Thoracic aorta (tissue), 2 donors: ENCODE data around the gene SIK3. TPM values are rescaled to one million over a fixed set of nuclear protein-coding genes. Genes with fewer than 3 reads are reported as not detected.

ENCODE experiments used
- ATAC-seq: fragments of 150-250 bp; one replicate; pipeline ENCODE4 v1.8.0; 2017; ENCODE audit warnings: low read depth; ENCODE audit not compliant: insufficient number of reproducible peaks, low FRiP score
- DNase-seq: peaks from one replicate; pipeline ENCODE4 v3.0.0-alpha.2; 2020; ENCODE audit warnings: low spot score
- H3K27ac ChIP-seq, 2 donors: fragments of 200-600 bp; sonication (generic); 1 replicate in 1 of 2; 2 replicates in 1 of 2; pipeline ENCODE4 v1.5.1; 2016; ENCODE audit warnings: mild to moderate bottlenecking in 2 of 2, moderate library complexity in 2 of 2
- H3K27me3 ChIP-seq: fragments of 200-600 bp; sonication (generic); replicated peaks from 2 replicates; pipeline ENCODE4 v1.6.0; 2016; ENCODE audit warnings: mild to moderate bottlenecking; ENCODE audit not compliant: insufficient read depth
- H3K36me3 ChIP-seq: fragments of 200-600 bp; sonication (generic); one replicate; pipeline ENCODE4 v1.5.1; 2016
- H3K4me1 ChIP-seq, 2 donors: fragments of 200-600 bp; sonication (generic); 1 replicate in 1 of 2; 2 replicates in 1 of 2; pipeline versions ENCODE4 v1.5.1 to v1.6.0; 2016; ENCODE audit warnings: low read depth in 2 of 2, mild to moderate bottlenecking in 1 of 2; ENCODE audit not compliant: control insufficient read depth in 1 of 2
- H3K4me3 ChIP-seq: fragments of 200-600 bp; sonication (generic); 2 replicates; pipeline ENCODE4 v1.5.1; 2016; ENCODE audit warnings: mild to moderate bottlenecking
- H3K9me3 ChIP-seq: fragments of 200-600 bp; sonication (generic); 2 replicates; pipeline ENCODE4 v1.5.1; 2016
- CTCF ChIP-seq: fragments of 200-600 bp; sonication (generic); IDR thresholded peaks from one replicate; pipeline ENCODE4 v1.5.1; 2019; ENCODE audit warnings: antibody characterized with exemption
- total RNA-seq, 2 donors: library from RNA; depleted of rRNA; stranded (reverse); fragments of >200 nt; gene quantifications; one replicate each; pipeline versions ENCODE4 v1.1.0 to v1.2.3, GENCODE V29; 2016

The SIK3 gene
- total RNA-seq, 2 donors from 2014 or later = 32.9 to 53.7 TPM

- peaks cover 52% of the 10 kb centered on the region for H3K36me3 ChIP-seq
- no peak for DNase-seq
- no peaks in the 10 kb centered on the region for H3K27me3 ChIP-seq
- ATAC-seq = no peak
- H3K4me3 ChIP-seq = no peak overlapping the region
- no peaks in the 10 kb centered on the region for H3K9me3 ChIP-seq
- H3K27ac ChIP-seq = no peak overlapping the region
- TF ChIP-seq CTCF = no peak
- H3K4me1 ChIP-seq = no peaks in the 10 kb centered on the region
Measured at GRCh38 chr11:116864531-116864930, 233.7 kb downstream of the SIK3 start.

GRCh38 chr11:116862951-116863350 lies 235.3 kb downstream of the SIK3 start:
- Histone ChIP-seq H3K27ac (no peak overlapping the region), H3K27me3 (no peaks in the 10 kb centered on the region), H3K4me3 (no peak overlapping the region), H3K4me1 (no peaks in the 10 kb centered on the region), H3K36me3 (peaks cover 55% of the 10 kb centered on the region), H3K9me3 (no peaks in the 10 kb centered on the region)
- ATAC-seq = no peak
- no peak for DNase-seq
- TF ChIP-seq CTCF = no peak

- no peak overlapping the region for H3K27ac ChIP-seq
- H3K9me3 ChIP-seq = no peaks in the 10 kb centered on the region
- H3K36me3 ChIP-seq = peaks cover 52% of the 10 kb centered on the region
- ATAC-seq (no peak), DNase-seq (no peak)
- no peaks in the 10 kb centered on the region for H3K27me3 ChIP-seq
- no peaks in the 10 kb centered on the region for H3K4me1 ChIP-seq
- no peak overlapping the region for H3K4me3 ChIP-seq
- TF ChIP-seq CTCF = no peak
Measured at GRCh38 chr11:116862185-116862584, 236.0 kb downstream of the SIK3 start.

GRCh38 chr11:116861539-116861938 lies 236.7 kb downstream of the SIK3 start:
- no peak overlapping the region for H3K27ac ChIP-seq
- no peak for TF ChIP-seq CTCF
- no peaks in the 10 kb centered on the region for H3K27me3 ChIP-seq
- H3K4me3 ChIP-seq = no peak overlapping the region
- no peak for DNase-seq
- H3K4me1 ChIP-seq = no peaks in the 10 kb centered on the region
- no peak for ATAC-seq
- H3K9me3 ChIP-seq = no peaks in the 10 kb centered on the region
- H3K36me3 ChIP-seq = peaks cover 51% of the 10 kb centered on the region

GRCh38 chr11:116860303-116860702 lies 237.9 kb downstream of the SIK3 start:
- Histone ChIP-seq H3K4me3 (no peak overlapping the region), H3K36me3 (peaks cover 46% of the 10 kb centered on the region), H3K27me3 (no peaks in the 10 kb centered on the region), H3K4me1 (no peaks in the 10 kb centered on the region), H3K9me3 (no peaks in the 10 kb centered on the region), H3K27ac (no peak overlapping the region)
- DNase-seq (no peak), ATAC-seq (no peak)
- TF ChIP-seq CTCF = no peak
